ENCODE measurements around the gene VWC2L. TPM values are rescaled to one million over a fixed set of nuclear protein-coding genes. Genes with fewer than 3 reads are reported as not detected.

VWC2L gene
- polyA plus RNA-seq: 0.03 TPM
- long read RNA-seq, donor 1: 0 reads
- long read RNA-seq, donor 2: 0 reads
- long read RNA-seq, donor 3: 0 reads
- long read RNA-seq, donor 4: 0 reads
- long read RNA-seq, donor 5: 0 reads
- long read RNA-seq, donor 6: 0 reads
- long read RNA-seq, donor 7: 0 reads
- long read RNA-seq, donor 8: 0 reads
- long read RNA-seq, donor 9: 0 reads
- long read RNA-seq, donor 10: 0 reads
- long read RNA-seq, donor 11: 0 reads

- no CpG with 5 or more reads among the region's 19 CpGs for WGBS (ENCODE audit: insufficient coverage, low lambda C conversion rate)
- Histone ChIP-seq H3K4me1 (ENCODE audit: control insufficient read depth, insufficient read depth, low read length) (no peaks in the 10 kb centered on the region), H3K4me3 (ENCODE audit: low read length) (no peak within 1 kb of the TSS), H3K27ac (ENCODE audit: low read length) (no peak within 1 kb of the TSS), H3K9me3 (ENCODE audit: control insufficient read depth, low read depth, low read length) (no peaks in the 10 kb centered on the region), H3K27me3 (ENCODE audit: control insufficient read depth, insufficient read depth, low read length) (no peaks in the 10 kb centered on the region), H3K36me3 (ENCODE audit: control insufficient read depth, insufficient read depth, low read length) (no peaks in the 10 kb centered on the region)
- DNase-seq: peak; percentile 35 to 51
Measured at GRCh38 chr2:214410918-214411554, at the start of gene VWC2L. VWC2L (plus strand) TSS chr2:214411054; CDS start chr2:214414194, 3,140 bp downstream.

DNA sequence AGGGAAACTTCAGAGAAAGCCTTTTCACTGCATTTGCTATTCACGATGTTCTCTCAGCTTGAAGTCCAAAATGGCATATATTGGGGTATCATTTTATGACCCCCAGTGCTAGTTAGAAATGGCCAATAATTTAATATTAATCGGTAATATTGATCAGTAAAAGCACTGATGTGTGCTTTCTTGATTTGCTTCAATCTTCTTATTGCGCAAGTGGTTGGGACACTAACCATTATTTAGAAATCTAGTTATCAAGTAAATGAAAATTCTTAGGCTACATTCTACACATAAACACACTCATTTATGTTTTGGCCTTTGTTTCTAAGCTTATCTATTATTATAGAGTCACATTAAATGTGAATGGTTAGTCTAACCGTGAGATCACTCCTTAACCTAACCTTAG is 49.7 kb upstream of the VWC2L start:
- no peak overlapping the region for H3K27ac ChIP-seq (ENCODE audit: low read length)
- 100% methylated on average over 3 of the region's 4 CpGs for WGBS (ENCODE audit: insufficient coverage, low lambda C conversion rate)

GRCh38 chr2:214365549-214365948 is 45.3 kb upstream of the VWC2L start:
- H3K27me3 ChIP-seq (ENCODE audit: control insufficient read depth, insufficient read depth, low read length): no peaks in the 10 kb centered on the region
- WGBS (ENCODE audit: insufficient coverage, low lambda C conversion rate): no CpG with 5 or more reads among the region's 1 CpG
- no peak for DNase-seq
- H3K4me1 ChIP-seq (ENCODE audit: control insufficient read depth, insufficient read depth, low read length): no peaks in the 10 kb centered on the region
- no peak overlapping the region for H3K27ac ChIP-seq (ENCODE audit: low read length)
- H3K9me3 ChIP-seq (ENCODE audit: control insufficient read depth, low read depth, low read length): no peaks in the 10 kb centered on the region
- H3K36me3 ChIP-seq (ENCODE audit: control insufficient read depth, insufficient read depth, low read length): no peaks in the 10 kb centered on the region
- H3K4me3 ChIP-seq (ENCODE audit: low read length): no peak overlapping the region

More for the DNA sequence above, 49.7 kb upstream of the VWC2L start:
- no peak for DNase-seq
- H3K9me3 ChIP-seq (ENCODE audit: control insufficient read depth, low read depth, low read length): no peaks in the 10 kb centered on the region
- no peaks in the 10 kb centered on the region for H3K4me1 ChIP-seq (ENCODE audit: control insufficient read depth, insufficient read depth, low read length)
- H3K27me3 ChIP-seq (ENCODE audit: control insufficient read depth, insufficient read depth, low read length): no peaks in the 10 kb centered on the region
- no peaks in the 10 kb centered on the region for H3K36me3 ChIP-seq (ENCODE audit: control insufficient read depth, insufficient read depth, low read length)
- no peak overlapping the region for H3K4me3 ChIP-seq (ENCODE audit: low read length)

- DNase-seq: no peak
- Histone ChIP-seq H3K27ac (ENCODE audit: low read length) (no peak overlapping the region), H3K36me3 (ENCODE audit: control insufficient read depth, insufficient read depth, low read length) (no peaks in the 10 kb centered on the region), H3K4me1 (ENCODE audit: control insufficient read depth, insufficient read depth, low read length) (no peaks in the 10 kb centered on the region), H3K27me3 (ENCODE audit: control insufficient read depth, insufficient read depth, low read length) (no peaks in the 10 kb centered on the region), H3K4me3 (ENCODE audit: low read length) (no peak overlapping the region), H3K9me3 (ENCODE audit: control insufficient read depth, low read depth, low read length) (no peaks in the 10 kb centered on the region)
- WGBS (ENCODE audit: insufficient coverage, low lambda C conversion rate): 79% methylated on average over 2 of the region's 3 CpGs
Measured at GRCh38 chr2:214367171-214367570, 43.7 kb upstream of the VWC2L start.

GRCh38 chr2:214376618-214377285 is 34.1 kb upstream of the VWC2L start:
- Histone ChIP-seq H3K9me3 (ENCODE audit: control insufficient read depth, low read depth, low read length) (no peaks in the 10 kb centered on the region), H3K27ac (ENCODE audit: low read length) (no peak overlapping the region), H3K4me1 (ENCODE audit: control insufficient read depth, insufficient read depth, low read length) (no peaks in the 10 kb centered on the region), H3K4me3 (ENCODE audit: low read length) (no peak overlapping the region), H3K27me3 (ENCODE audit: control insufficient read depth, insufficient read depth, low read length) (no peaks in the 10 kb centered on the region), H3K36me3 (ENCODE audit: control insufficient read depth, insufficient read depth, low read length) (no peaks in the 10 kb centered on the region)
- WGBS (ENCODE audit: insufficient coverage, low lambda C conversion rate): 100% methylated on average over 1 of the region's 7 CpGs
- no peak for DNase-seq

DNA sequence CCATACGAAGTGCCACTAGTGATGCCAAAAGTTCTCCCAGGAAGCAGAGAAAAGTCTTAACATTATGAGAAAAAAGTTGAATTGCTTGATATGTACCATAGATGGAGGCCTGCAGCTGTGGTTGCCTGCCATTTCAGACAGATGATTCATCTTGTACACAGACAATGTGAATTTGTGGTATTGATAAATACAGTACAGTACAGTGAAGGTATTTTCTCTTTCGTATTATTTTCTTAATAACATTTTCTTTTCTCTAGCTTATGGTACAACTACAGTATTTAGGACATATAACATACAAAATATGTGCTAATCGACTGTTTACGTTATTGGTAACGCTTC is 33.6 kb upstream of the VWC2L start:
- Histone ChIP-seq H3K9me3 (ENCODE audit: control insufficient read depth, low read depth, low read length) (no peaks in the 10 kb centered on the region), H3K27ac (ENCODE audit: low read length) (no peak overlapping the region), H3K36me3 (ENCODE audit: control insufficient read depth, insufficient read depth, low read length) (no peaks in the 10 kb centered on the region), H3K27me3 (ENCODE audit: control insufficient read depth, insufficient read depth, low read length) (no peaks in the 10 kb centered on the region), H3K4me1 (ENCODE audit: control insufficient read depth, insufficient read depth, low read length) (no peaks in the 10 kb centered on the region), H3K4me3 (ENCODE audit: low read length) (no peak overlapping the region)
- no peak for DNase-seq
- 100% methylated on average over 1 of the region's 5 CpGs for WGBS (ENCODE audit: insufficient coverage, low lambda C conversion rate)

DNA sequence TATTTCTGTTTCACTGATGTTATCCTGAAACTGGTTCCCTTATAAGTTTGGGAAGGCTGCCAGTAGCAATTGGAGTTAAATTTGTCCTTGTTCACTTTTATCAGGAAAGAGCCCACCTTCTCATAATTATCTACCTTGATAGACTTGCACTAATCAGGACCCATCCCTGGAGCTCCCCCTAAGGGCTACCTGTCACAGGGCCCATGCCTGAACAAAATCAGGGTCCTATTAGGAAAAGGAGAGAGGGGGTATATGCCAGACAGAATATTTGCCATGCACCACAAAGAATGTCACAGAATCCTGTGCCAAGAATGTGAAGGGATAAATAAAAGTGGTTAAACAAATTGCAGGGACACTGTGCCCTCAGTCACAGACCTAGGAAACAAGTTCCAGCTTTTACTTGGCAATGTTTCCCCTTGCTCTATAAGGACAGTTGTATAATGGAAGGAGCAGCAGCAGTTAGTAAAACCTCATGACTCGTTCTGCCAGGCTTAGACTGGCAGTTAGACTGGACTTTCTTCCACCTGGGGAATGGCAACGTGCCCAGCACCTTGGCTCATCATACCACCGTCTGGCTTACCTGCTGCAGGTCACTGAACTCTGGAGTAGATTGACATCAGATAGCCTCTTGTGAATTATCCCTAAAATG is 32.3 kb upstream of the VWC2L start:
- Histone ChIP-seq H3K36me3 (ENCODE audit: control insufficient read depth, insufficient read depth, low read length) (no peaks in the 10 kb centered on the region), H3K9me3 (ENCODE audit: control insufficient read depth, low read depth, low read length) (no peaks in the 10 kb centered on the region), H3K4me3 (ENCODE audit: low read length) (no peak overlapping the region), H3K4me1 (ENCODE audit: control insufficient read depth, insufficient read depth, low read length) (no peaks in the 10 kb centered on the region), H3K27me3 (ENCODE audit: control insufficient read depth, insufficient read depth, low read length) (no peaks in the 10 kb centered on the region), H3K27ac (ENCODE audit: low read length) (no peak overlapping the region)
- no CpG with 5 or more reads among the region's 3 CpGs for WGBS (ENCODE audit: insufficient coverage, low lambda C conversion rate)
- DNase-seq: peak; percentile 0 to 1

- Histone ChIP-seq H3K36me3 (ENCODE audit: control insufficient read depth, insufficient read depth, low read length) (no peaks in the 10 kb centered on the region), H3K4me3 (ENCODE audit: low read length) (no peak overlapping the region), H3K27me3 (ENCODE audit: control insufficient read depth, insufficient read depth, low read length) (no peaks in the 10 kb centered on the region), H3K4me1 (ENCODE audit: control insufficient read depth, insufficient read depth, low read length) (no peaks in the 10 kb centered on the region), H3K9me3 (ENCODE audit: control insufficient read depth, low read depth, low read length) (no peaks in the 10 kb centered on the region), H3K27ac (ENCODE audit: low read length) (no peak overlapping the region)
- no CpG with 5 or more reads among the region's 1 CpG for WGBS (ENCODE audit: insufficient coverage, low lambda C conversion rate)
- no peak for DNase-seq
Measured at GRCh38 chr2:214379227-214379626, 31.6 kb upstream of the VWC2L start.

DNA sequence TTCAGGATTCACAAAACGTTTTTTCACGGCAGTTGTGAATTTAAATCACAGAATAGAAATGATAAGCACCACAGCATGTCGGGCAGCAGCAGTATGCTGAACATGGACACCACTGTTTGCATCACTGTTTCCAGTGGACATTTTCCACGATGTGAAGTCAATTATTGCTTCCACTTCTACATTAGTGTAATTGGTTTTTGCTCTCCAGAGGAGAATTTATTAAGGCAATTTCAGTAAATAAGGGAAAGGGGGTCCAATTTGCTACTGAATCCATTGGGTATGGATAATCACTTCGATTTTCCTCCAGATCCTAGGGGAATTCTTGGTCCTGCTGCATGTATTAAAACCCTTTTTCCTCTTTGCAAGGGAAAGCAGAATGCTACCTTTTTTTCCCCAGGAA is 30.2 kb upstream of the VWC2L start:
- Histone ChIP-seq H3K27me3 (ENCODE audit: control insufficient read depth, insufficient read depth, low read length) (no peaks in the 10 kb centered on the region), H3K27ac (ENCODE audit: low read length) (no peak overlapping the region), H3K36me3 (ENCODE audit: control insufficient read depth, insufficient read depth, low read length) (no peaks in the 10 kb centered on the region), H3K4me3 (ENCODE audit: low read length) (no peak overlapping the region), H3K4me1 (ENCODE audit: control insufficient read depth, insufficient read depth, low read length) (no peaks in the 10 kb centered on the region), H3K9me3 (ENCODE audit: control insufficient read depth, low read depth, low read length) (no peaks in the 10 kb centered on the region)
- no peak for DNase-seq
- WGBS (ENCODE audit: insufficient coverage, low lambda C conversion rate): no CpG with 5 or more reads among the region's 5 CpGs

DNA sequence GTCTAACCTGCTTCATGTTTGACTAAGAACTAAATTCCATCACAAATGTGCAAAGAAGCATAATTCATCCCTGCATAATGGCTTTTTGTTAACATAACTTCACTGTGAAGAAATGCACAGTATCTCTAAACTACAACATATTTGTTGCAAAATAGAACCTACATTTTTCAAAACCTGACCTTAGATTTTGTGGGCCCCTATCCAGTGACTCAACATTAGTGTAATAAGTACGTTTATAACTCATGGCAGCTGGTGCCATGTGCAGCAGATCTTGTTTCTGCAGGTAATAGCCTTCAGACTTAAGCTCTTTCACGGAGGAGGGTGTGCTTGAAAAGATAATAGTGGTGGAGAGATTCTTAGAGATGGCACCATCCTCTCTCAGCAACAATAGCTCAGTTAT is 28.6 kb upstream of the VWC2L start:
- Histone ChIP-seq H3K27ac (ENCODE audit: low read length) (no peak overlapping the region), H3K4me1 (ENCODE audit: control insufficient read depth, insufficient read depth, low read length) (no peaks in the 10 kb centered on the region), H3K36me3 (ENCODE audit: control insufficient read depth, insufficient read depth, low read length) (no peaks in the 10 kb centered on the region), H3K4me3 (ENCODE audit: low read length) (no peak overlapping the region), H3K9me3 (ENCODE audit: control insufficient read depth, low read depth, low read length) (no peaks in the 10 kb centered on the region), H3K27me3 (ENCODE audit: control insufficient read depth, insufficient read depth, low read length) (no peaks in the 10 kb centered on the region)
- WGBS (ENCODE audit: insufficient coverage, low lambda C conversion rate): no CpG with 5 or more reads among the region's 2 CpGs
- no peak for DNase-seq

Measured in large intestine (tissue), 12 donors.